GM18519 (cell line): ENCODE results near the gene PLP2.
A peak's percentile ranks its signal among the peaks of the same experiment; 100 is the strongest.
"Not testable (repeated sequence)": the region's sequence is repeated elsewhere in the genome, so short reads cannot be mapped to it uniquely, and the experiment has no call there.

Source experiments
- ATAC-seq: cut with Tn5 transposase; IDR thresholded peaks from one replicate; pipeline ENCODE4 v1.9.1; 2021; ENCODE audit warnings: mild to moderate bottlenecking, moderate library complexity; ENCODE audit not compliant: unreplicated experiment, low FRiP score

PLP2 gene

GRCh38 chrX:49163555-49164419 is 7.9 kb upstream of the PLP2 start:
- peak; percentile 45 for ATAC-seq

- ATAC-seq, result no peak
These were observed 6.9 kb upstream of the PLP2 start for GRCh38 chrX:49164589-49165360.

- no peak for ATAC-seq
These were observed 5.5 kb upstream of the PLP2 start for GRCh38 chrX:49165901-49166881.

GRCh38 chrX:49166914-49167739 is 4.6 kb upstream of the PLP2 start:
- no peak for ATAC-seq

- no peak for ATAC-seq
These were observed 4.0 kb upstream of the PLP2 start for GRCh38 chrX:49167740-49168108.

GRCh38 chrX:49172280-49172780 is 632 bp downstream of the PLP2 start:
- ATAC-seq, result peak; percentile 53

- not testable (repeated sequence) for ATAC-seq
These were observed 1.8 kb downstream of the PLP2 start for GRCh38 chrX:49173544-49173943.

GRCh38 chrX:49174723-49175122 is 3.0 kb downstream of the PLP2 start:
- ATAC-seq, result no peak

- ATAC-seq, result no peak
These were observed 4.0 kb downstream of the PLP2 start for GRCh38 chrX:49175435-49176274.

- no peak for ATAC-seq
These were observed 5.0 kb downstream of the PLP2 start for GRCh38 chrX:49176421-49177326.

- ATAC-seq, result no peak
These were observed 5.7 kb downstream of the PLP2 start for GRCh38 chrX:49177338-49177833.

GRCh38 chrX:49177873-49178480 is 6.3 kb downstream of the PLP2 start:
- ATAC-seq, result no peak

- no peak for ATAC-seq
These were observed 6.8 kb downstream of the PLP2 start for GRCh38 chrX:49178537-49178936.

- ATAC-seq, result no peak
These were observed 7.7 kb downstream of the PLP2 start for GRCh38 chrX:49179358-49179757.

- ATAC-seq, result no peak
These were observed 12.1 kb downstream of the PLP2 start for GRCh38 chrX:49183701-49184281.
